ENCODE measurements around the gene LMBRD2. TPM values are rescaled to one million over a fixed set of nuclear protein-coding genes. Genes with fewer than 3 reads are reported as not detected.

The LMBRD2 gene
- total RNA-seq, 4 donors from 2014 or later = 5.8 to 18.3 (median 11.3) TPM

- WGBS, 2 donors (ENCODE audit: low coverage in 1 of 2) = 89 to 95% methylated on average over 1 of the region's 1 CpG
- Histone ChIP-seq H3K4me3 (no peak overlapping the region), H3K9me3 (no peaks in the 10 kb centered on the region), H3K36me3 (peaks cover 0 to 23% (median 8%) of the 10 kb centered on the region in 4 donors), H3K27ac (no peak overlapping the region), H3K27me3 (no peaks in the 10 kb centered on the region), H3K4me1 (no peaks in the 10 kb centered on the region)
- no peak for DNase-seq
- TF ChIP-seq POLR2A (IDR thresholded peaks at IDR 0.05) (no peak), EP300 (IDR thresholded peaks at IDR 0.05; ENCODE audit: low read depth) (no peak), CTCF (IDR thresholded peaks at IDR 0.05) (no peak), POLR2AphosphoS5 (IDR thresholded peaks at IDR 0.05) (no peak)
- in situ Hi-C loops (cut with MboI; ENCODE audit: low pct_ligation_motif_present in 1 of 4, low pct_unique_long_range_greater_than_20kb in 1 of 4, low sequenced_read_pairs in 3 of 4) = no loop called here
- intact Hi-C loops (cut with DNase I; ENCODE audit: low total_unique reads) = no loop called here
Measured at GRCh38 chr5:36128795-36129194, 22.9 kb downstream of the LMBRD2 start.

DNA sequence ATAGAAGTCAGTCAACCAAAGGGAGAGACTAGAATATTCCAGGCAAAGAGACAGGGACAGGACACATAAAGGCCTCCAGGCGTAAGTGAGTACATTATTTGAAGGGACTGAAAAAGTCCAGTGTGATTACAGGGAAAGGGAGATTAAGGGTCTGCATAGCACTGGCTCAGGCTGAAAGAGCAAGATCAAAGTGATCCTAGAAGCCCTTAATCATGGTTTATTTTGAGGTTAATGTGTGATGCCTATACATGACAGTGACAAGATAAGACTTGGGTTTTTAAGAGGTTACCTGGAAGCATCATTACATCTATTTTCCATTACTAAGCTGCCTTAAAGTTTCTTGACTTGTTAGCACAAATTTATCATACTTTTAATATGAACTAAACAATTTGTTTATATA is 25.8 kb downstream of the LMBRD2 start:
- Histone ChIP-seq H3K27ac (no peak overlapping the region), H3K36me3 (peaks cover 0 to 28% (median 8%) of the 10 kb centered on the region in 4 donors)
- in situ Hi-C loops (cut with MboI; ENCODE audit: low pct_ligation_motif_present in 1 of 4, low pct_unique_long_range_greater_than_20kb in 1 of 4, low sequenced_read_pairs in 3 of 4) = no loop called here

DNA sequence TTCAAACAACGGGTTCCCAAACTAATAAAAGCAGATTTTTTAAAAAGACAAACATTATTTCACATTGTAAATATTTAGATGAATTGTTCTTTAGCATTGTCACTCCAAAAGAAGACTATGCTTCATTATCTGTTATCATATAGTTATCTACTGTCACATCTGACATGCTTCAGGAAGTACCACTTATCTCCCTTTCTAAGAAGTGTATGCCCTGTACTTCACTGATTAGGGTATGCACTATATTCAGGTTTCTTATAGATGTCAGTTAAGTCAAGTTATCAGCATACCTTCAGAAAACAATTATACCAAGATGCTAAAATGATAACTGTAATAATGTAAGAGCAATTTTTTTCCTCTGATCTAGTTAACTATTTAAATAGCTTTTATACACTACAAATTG is 40.4 kb downstream of the LMBRD2 start:
- in situ Hi-C loops (cut with MboI; ENCODE audit: low pct_ligation_motif_present in 1 of 4, low pct_unique_long_range_greater_than_20kb in 1 of 4, low sequenced_read_pairs in 3 of 4) (no loop called here), intact Hi-C loops (cut with DNase I; ENCODE audit: low total_unique reads) (no loop called here)
- H3K27me3 ChIP-seq = no peaks in the 10 kb centered on the region
- H3K4me1 ChIP-seq = no peaks in the 10 kb centered on the region
- no peak overlapping the region for H3K4me3 ChIP-seq
- H3K9me3 ChIP-seq = no peaks in the 10 kb centered on the region
- no peak overlapping the region for H3K27ac ChIP-seq
- H3K36me3 ChIP-seq = peaks cover 0 to 49% (median 21%) of the 10 kb centered on the region in 4 donors
- no peak for DNase-seq
- TF ChIP-seq POLR2AphosphoS5 (IDR thresholded peaks at IDR 0.05) (no peak), CTCF (IDR thresholded peaks at IDR 0.05) (no peak), POLR2A (IDR thresholded peaks at IDR 0.05) (no peak), EP300 (IDR thresholded peaks at IDR 0.05; ENCODE audit: low read depth) (no peak)
- 86 to 87% methylated on average over 1 of the region's 1 CpG for WGBS, 2 donors (ENCODE audit: low coverage in 1 of 2)

More for the DNA sequence above, 25.8 kb downstream of the LMBRD2 start:
- DNase-seq = no peak
- WGBS, 2 donors (ENCODE audit: low coverage in 1 of 2) = 94 to 100% methylated on average over 1 of the region's 1 CpG
- no peak for TF ChIP-seq EP300 (IDR thresholded peaks at IDR 0.05; ENCODE audit: low read depth)
- TF ChIP-seq POLR2AphosphoS5 (IDR thresholded peaks at IDR 0.05) = no peak
- no peak for TF ChIP-seq POLR2A (IDR thresholded peaks at IDR 0.05)
- no peak for TF ChIP-seq CTCF (IDR thresholded peaks at IDR 0.05)
- intact Hi-C loops (cut with DNase I; ENCODE audit: low total_unique reads) = no loop called here
- H3K9me3 ChIP-seq = no peaks in the 10 kb centered on the region
- H3K27me3 ChIP-seq = no peaks in the 10 kb centered on the region
- H3K4me3 ChIP-seq = no peak overlapping the region
- no peaks in the 10 kb centered on the region for H3K4me1 ChIP-seq

DNA sequence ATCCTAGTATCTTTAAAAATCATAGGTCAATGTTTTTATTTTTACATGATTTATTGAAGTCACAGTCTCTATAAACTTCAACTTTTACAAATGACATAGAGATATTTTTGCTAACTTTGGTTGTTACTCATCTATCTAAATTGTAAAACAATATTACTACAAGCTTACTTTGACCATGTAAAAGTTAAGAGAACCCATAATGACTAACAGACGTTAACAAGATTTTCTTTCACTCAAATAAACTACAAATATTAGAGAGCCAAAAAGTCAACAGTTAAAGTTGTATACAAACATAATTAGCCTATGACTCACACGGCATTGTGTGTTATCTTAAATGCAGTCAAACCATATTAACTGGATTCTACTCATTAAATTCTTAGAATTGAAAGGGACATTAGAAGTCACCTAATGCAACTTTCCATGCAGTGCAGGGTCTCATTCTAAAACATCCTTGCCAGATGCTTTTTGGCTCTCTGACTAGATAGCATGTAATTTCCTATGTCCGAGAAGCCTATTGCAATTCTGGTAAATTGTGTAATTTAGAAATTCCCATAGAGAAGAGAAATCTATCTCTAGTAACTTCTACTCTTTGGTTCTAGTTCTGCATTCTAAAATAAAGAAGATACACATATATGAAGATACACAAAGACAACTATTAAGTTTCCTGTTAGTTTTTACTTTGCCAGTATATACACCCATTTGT is 42.8 kb downstream of the LMBRD2 start:
- H3K36me3 ChIP-seq = peaks cover 0 to 43% (median 24%) of the 10 kb centered on the region in 4 donors
- no peak for TF ChIP-seq CTCF (IDR thresholded peaks at IDR 0.05)
- TF ChIP-seq POLR2A (IDR thresholded peaks at IDR 0.05) = no peak
- no peak for TF ChIP-seq POLR2AphosphoS5 (IDR thresholded peaks at IDR 0.05)
- TF ChIP-seq EP300 (IDR thresholded peaks at IDR 0.05; ENCODE audit: low read depth) = no peak
- no peaks in the 10 kb centered on the region for H3K27me3 ChIP-seq
- no peak overlapping the region for H3K4me3 ChIP-seq
- H3K27ac ChIP-seq = no peak overlapping the region
- no peaks in the 10 kb centered on the region for H3K9me3 ChIP-seq
- in situ Hi-C loops (cut with MboI; ENCODE audit: low pct_ligation_motif_present in 1 of 4, low pct_unique_long_range_greater_than_20kb in 1 of 4, low sequenced_read_pairs in 3 of 4) (no loop called here), intact Hi-C loops (cut with DNase I; ENCODE audit: low total_unique reads) (no loop called here)
- 73 to 80% methylated on average over 3 of the region's 3 CpGs for WGBS, 2 donors (ENCODE audit: low coverage in 1 of 2)
- no peaks in the 10 kb centered on the region for H3K4me1 ChIP-seq
- no peak for DNase-seq
